ENCODE data around the gene FTCD. TPM values are rescaled to one million over a fixed set of nuclear protein-coding genes. Genes with fewer than 3 reads are reported as not detected.

Gene FTCD
- total and polyA plus RNA-seq, 10 donors = 0.35 to 2.8 (median 0.81) TPM; not detected in 5

- H3K4me3 ChIP-seq = peak overlapping the region in 1 of 8 donors; percentile 15
- H3K9me3 ChIP-seq = peaks cover 0 to 41% (median 30%) of the 10 kb centered on the region in 8 donors
- TF ChIP-seq POLR2A (IDR thresholded peaks at IDR 0.05) (no peak), POLR2AphosphoS5 (IDR thresholded peaks at IDR 0.05) (no peak), CTCF (IDR thresholded peaks at IDR 0.05 in 8 of 11, conservative IDR thresholded peaks at IDR 0.05 in 3 of 11) (no peak)
- no peak for DNase-seq
- H3K4me1 ChIP-seq = peaks cover 0 to 32% (median 10%) of the 10 kb centered on the region in 6 donors
- intact Hi-C loops (cut with DNase I; ENCODE audit: low total_unique reads) = no loop called here
- no peaks in the 10 kb centered on the region for H3K36me3 ChIP-seq
- no peak overlapping the region for H3K27ac ChIP-seq
- H3K27me3 ChIP-seq (replicated peaks in 1 of 7) = peaks cover 0 to 75% (median 24%) of the 10 kb centered on the region in 7 donors
- 79 to 89% (median 83%) methylated on average over 4 of the region's 4 CpGs for WGBS, 5 donors
These were observed 54.5 kb downstream of the FTCD start for GRCh38 chr21:46100906-46101305.

GRCh38 chr21:46100426-46100825 is 55.0 kb downstream of the FTCD start:
- Histone ChIP-seq H3K27me3 (replicated peaks in 1 of 7) (peaks cover 0 to 75% (median 24%) of the 10 kb centered on the region in 7 donors), H3K4me3 (peak overlapping the region in 1 of 8 donors; percentile 15)

GRCh38 chr21:46100020-46100419 is 55.4 kb downstream of the FTCD start:
- H3K4me3 ChIP-seq = peak overlapping the region in 2 of 8 donors; percentile 15 to 73
- TF ChIP-seq CTCF (IDR thresholded peaks at IDR 0.05 in 8 of 11, conservative IDR thresholded peaks at IDR 0.05 in 3 of 11) (no peak), POLR2A (IDR thresholded peaks at IDR 0.05) (no peak), POLR2AphosphoS5 (IDR thresholded peaks at IDR 0.05) (no peak)
- no peak overlapping the region for H3K27ac ChIP-seq
- intact Hi-C loops (cut with DNase I; ENCODE audit: low total_unique reads) = no loop called here
- DNase-seq = no peak
- peaks cover 0 to 72% (median 24%) of the 10 kb centered on the region in 7 donors for H3K27me3 ChIP-seq (replicated peaks in 1 of 7)
- H3K36me3 ChIP-seq = no peaks in the 10 kb centered on the region
- peaks cover 0 to 41% (median 10%) of the 10 kb centered on the region in 6 donors for H3K4me1 ChIP-seq
- peaks cover 0 to 35% (median 26%) of the 10 kb centered on the region in 8 donors for H3K9me3 ChIP-seq
- WGBS, 5 donors = 87 to 94% (median 91%) methylated on average over 6 of the region's 6 CpGs

More at GRCh38 chr21:46100426-46100825, 55.0 kb downstream of the FTCD start:
- Histone ChIP-seq H3K4me1 (peaks cover 0 to 37% (median 10%) of the 10 kb centered on the region in 6 donors), H3K27ac (no peak overlapping the region), H3K36me3 (no peaks in the 10 kb centered on the region), H3K9me3 (peaks cover 0 to 36% (median 28%) of the 10 kb centered on the region in 8 donors)
- intact Hi-C loops (cut with DNase I; ENCODE audit: low total_unique reads) = no loop called here
- no peak for TF ChIP-seq POLR2A (IDR thresholded peaks at IDR 0.05)
- no peak for TF ChIP-seq CTCF (IDR thresholded peaks at IDR 0.05 in 8 of 11, conservative IDR thresholded peaks at IDR 0.05 in 3 of 11)
- TF ChIP-seq POLR2AphosphoS5 (IDR thresholded peaks at IDR 0.05) = no peak
- DNase-seq = no peak
- WGBS, 5 donors = 75 to 87% (median 80%) methylated on average over 7 of the region's 7 CpGs

GRCh38 chr21:46099476-46099875 is 55.9 kb downstream of the FTCD start:
- Histone ChIP-seq H3K4me3 (peak overlapping the region in 7 of 8 donors; percentile 14 to 80 (median 57)), H3K27ac (peak overlapping the region in 4 of 8 donors; percentile 5 to 86 (median 32)), H3K4me1 (peaks cover 0 to 42% (median 10%) of the 10 kb centered on the region in 6 donors), H3K27me3 (replicated peaks in 1 of 7) (peaks cover 0 to 67% (median 24%) of the 10 kb centered on the region in 7 donors), H3K36me3 (no peaks in the 10 kb centered on the region), H3K9me3 (peaks cover 0 to 31% (median 25%) of the 10 kb centered on the region in 8 donors)
- peak; percentile 75 for DNase-seq
- intact Hi-C loops (cut with DNase I; ENCODE audit: low total_unique reads) = no loop called here
- TF ChIP-seq CTCF (IDR thresholded peaks at IDR 0.05 in 8 of 11, conservative IDR thresholded peaks at IDR 0.05 in 3 of 11) (no peak), POLR2AphosphoS5 (IDR thresholded peaks at IDR 0.05) (peak in 1 of 3 donors; percentile 28)
- WGBS, 5 donors = 34 to 48% (median 44%) methylated on average over 17 to 18 of the region's 18 CpGs
